AG08395 (cell line): ENCODE measurements around the gene ZNF142.

Source experiments
- DNase-seq: peaks from one replicate; pipeline ENCODE4 v3.0.0; 2012; ENCODE audit warnings: mixed read lengths, low spot score

ZNF142 gene

DNA sequence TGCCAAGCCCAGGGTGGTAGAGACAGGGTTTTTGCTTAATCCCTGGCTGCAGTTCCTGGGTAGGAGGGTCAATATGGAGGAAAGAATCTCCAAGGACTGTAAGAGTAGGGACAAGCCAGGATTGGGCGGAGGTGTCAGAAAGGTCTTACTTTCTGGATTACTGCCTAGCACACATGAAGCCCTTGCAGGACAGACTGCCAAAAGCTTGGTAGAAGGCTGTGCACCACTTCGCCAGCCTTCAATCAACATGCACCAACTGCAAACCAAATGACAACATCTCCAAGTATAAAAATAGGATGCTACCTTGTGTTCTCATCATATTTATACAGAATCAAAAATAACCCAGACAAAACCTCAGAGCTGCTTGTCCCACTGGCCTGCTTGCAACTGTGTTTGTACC lies 3.7 kb downstream of the ZNF142 start:
- DNase-seq, result no peak

GRCh38 chr2:218648787-218649100 lies 10.7 kb downstream of the ZNF142 start:
- DNase-seq, result no peak

GRCh38 chr2:218648088-218648786 lies 11.2 kb downstream of the ZNF142 start:
- peak; percentile 79 for DNase-seq

DNA sequence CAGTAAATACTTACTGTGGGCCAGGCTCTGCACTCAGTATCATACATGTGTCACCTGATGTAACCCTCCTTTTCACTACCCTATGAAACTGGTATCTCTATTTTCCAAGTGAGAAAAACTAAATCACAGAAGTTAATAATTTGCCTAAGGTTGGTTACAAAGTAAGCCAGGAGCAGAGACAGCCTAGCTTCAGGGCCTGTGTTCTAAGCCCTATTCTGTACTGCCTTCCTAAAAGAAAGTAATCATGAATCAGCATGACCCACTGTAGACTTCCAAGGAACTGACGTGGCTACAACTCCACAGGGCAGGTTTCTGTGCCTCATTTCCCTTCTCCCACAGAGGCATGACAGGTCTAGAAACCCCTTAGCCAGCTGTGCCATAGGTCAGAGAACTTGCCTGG lies 14.3 kb downstream of the ZNF142 start:
- no peak for DNase-seq

GRCh38 chr2:218644721-218645120 lies 14.7 kb downstream of the ZNF142 start:
- no peak for DNase-seq

- no peak for DNase-seq
These were observed 15.6 kb downstream of the ZNF142 start for GRCh38 chr2:218643751-218644310.

DNA sequence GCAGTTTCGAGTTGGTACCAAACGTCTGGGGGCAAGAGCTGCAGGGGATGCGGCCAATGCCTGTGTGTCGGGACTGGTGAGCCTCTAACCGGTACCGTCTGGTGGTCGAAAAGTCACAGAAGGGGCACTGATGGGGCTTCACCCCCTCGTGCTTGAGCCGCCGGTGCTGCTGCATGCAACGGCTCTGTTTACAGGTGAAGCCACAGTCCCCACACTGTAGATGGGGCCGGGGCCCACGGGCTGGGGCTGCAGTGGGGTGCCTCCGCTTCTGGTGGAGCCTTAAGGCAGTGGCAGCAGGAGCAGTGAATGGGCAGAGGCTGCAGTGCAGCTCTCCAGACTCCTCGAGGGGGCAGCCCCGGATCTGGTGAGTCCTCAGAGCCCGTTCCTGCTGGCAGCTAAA lies 16.6 kb downstream of the ZNF142 start:
- no peak for DNase-seq

GRCh38 chr2:218642121-218642656 lies 17.2 kb downstream of the ZNF142 start:
- no peak for DNase-seq

GRCh38 chr2:218638372-218638771 lies 21.1 kb downstream of the ZNF142 start:
- no peak for DNase-seq

DNA sequence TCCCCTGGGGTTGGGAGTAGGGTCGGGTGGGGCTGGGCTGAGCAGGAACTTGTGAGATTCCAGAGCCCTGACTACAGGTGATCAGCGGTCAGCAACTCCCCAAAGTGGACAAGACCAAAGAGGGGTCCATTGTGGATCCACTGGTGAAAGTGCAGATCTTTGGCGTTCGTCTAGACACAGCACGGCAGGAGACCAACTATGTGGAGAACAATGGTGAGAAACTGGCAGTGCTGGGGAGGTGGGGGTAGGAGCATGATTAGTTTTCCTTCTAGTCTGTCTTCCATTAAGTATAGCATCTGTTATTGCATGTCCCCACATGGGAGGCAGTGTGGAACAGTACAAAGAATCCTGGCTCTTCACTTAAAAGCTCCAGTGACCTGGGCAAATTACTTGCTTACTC lies 23.7 kb downstream of the ZNF142 start:
- no peak for DNase-seq

GRCh38 chr2:218631837-218632236 lies 27.6 kb downstream of the ZNF142 start:
- no peak for DNase-seq

GRCh38 chr2:218627939-218628338 lies 31.5 kb downstream of the ZNF142 start:
- no peak for DNase-seq

GRCh38 chr2:218626369-218626768 lies 33.1 kb downstream of the ZNF142 start:
- DNase-seq, result no peak

GRCh38 chr2:218623366-218623705 lies 36.1 kb downstream of the ZNF142 start:
- DNase-seq, result no peak

DNA sequence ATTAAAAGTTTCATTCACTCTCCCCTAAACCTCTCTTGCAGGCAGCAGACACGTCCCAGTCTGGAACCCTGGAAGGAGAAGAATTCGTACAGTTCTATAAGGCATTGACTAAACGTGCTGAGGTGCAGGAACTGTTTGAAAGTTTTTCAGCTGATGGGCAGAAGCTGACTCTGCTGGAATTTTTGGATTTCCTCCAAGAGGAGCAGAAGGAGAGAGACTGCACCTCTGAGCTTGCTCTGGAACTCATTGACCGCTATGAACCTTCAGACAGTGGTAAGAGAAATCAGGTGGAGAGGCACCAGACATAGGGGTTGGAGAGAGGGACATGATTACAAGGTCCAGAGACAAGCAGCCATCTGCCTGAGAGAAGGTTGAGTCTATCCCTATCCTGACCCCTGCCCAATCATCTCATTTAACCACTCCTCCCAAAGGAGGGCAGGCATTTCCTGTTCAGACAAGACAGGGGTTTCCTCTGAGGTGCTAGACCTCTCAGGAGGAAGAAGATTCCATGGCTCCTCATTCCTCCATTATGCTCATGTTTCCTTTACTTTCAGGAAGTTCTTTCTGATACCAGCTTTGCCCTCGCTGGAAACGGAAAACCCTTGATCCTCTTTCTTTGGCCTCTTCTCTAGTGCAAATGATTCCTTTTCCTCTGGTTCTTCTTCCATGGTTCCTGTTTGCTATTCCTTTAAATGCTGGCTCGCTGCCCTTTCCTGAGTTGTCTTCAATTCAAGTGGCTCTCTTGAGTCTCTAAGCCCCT lies 36.6 kb downstream of the ZNF142 start:
- peak; percentile 25 for DNase-seq

GRCh38 chr2:218621007-218621406 lies 38.4 kb downstream of the ZNF142 start:
- no peak for DNase-seq

GRCh38 chr2:218618102-218618860 lies 41.1 kb downstream of the ZNF142 start:
- no peak for DNase-seq

DNA sequence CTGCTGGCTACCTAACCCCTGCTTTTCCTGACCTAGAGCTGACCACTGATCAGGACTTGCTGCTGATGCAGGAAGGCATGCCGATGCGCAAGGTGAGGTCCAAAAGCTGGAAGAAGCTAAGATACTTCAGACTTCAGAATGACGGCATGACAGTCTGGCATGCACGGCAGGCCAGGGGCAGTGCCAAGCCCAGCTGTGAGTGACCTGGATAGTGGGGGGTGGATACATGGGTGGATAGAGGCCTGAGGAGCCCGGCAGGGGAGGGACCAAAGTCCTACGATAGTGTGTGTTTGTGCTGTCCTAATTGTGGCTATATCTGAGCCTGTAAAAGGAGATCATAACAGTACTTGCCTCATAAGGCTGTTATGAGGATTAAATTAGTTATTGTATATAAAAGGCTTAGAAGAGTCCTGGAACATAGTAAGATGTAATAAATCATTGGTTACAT lies 43.5 kb downstream of the ZNF142 start:
- no peak for DNase-seq

DNA sequence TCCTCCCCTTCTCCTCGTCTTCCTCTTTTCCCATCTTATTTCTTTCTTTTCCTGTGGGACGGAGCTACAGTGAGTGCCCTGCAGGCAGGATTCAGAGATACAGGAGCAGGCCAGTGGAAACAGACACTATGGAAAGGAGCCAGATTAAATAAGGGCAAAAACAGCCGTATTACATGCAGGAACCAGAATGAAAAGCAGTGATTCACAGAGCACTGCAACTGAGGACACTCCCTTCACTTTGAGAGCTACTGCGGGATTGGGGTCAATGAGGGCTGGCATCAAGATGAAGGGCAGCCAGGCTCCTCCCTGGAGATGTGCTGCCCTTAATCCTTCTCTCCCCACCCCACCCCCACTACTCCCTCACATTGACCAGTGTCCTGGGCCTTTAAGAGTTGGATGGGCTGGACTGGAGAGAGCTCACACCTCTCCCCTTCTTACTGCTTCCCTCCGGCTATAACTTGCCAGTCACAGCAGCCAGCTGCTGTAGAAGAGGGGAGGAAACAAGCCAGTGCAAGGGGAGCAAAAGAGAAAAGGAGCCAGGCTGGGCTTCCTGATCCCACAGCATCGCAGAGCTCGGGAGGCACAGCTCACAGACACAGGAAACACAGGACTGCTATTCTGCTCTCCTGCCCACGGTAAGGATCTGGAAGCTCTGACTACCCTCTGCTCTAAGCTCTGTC lies 51.8 kb downstream of the ZNF142 start, which contains the start of gene PLCD4:
TSS of gene PLCD4 (plus strand) at position 464 of the 680 bp plus-strand sequence. CDS start 7,841 bp downstream, outside the sequence.
- DNase-seq, result peak; percentile 71

DNA sequence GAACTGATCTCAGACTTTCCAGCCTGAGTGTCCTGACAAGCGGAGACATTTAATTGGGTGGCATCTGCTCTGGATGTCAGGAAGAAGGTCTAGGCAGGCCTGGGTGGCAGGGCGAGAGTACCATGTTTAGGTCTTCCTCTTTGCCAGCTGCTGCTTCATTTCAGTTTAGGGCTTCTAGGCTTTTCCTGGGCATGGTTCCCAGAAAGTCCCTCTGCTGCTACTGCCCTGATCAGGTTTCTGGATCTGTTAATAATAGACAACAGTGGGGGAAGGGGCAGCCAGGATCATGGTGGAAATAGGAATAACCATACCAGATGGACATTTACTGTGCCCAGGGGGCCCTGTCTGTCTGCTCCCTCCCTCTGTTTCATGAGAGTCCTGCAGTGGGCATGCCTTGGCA lies 54.0 kb downstream of the ZNF142 start:
- DNase-seq, result no peak
